AG20443 (cell line): ENCODE results near the gene CDC23.
"Not testable (repeated sequence)": the region's sequence is repeated elsewhere in the genome, so short reads cannot be mapped to it uniquely, and the experiment has no call there.

Experiments used
- DNase-seq: peaks from one replicate; pipeline ENCODE4 v3.0.0; 2012; ENCODE audit warnings: low spot score, mixed read lengths

The CDC23 gene

DNA sequence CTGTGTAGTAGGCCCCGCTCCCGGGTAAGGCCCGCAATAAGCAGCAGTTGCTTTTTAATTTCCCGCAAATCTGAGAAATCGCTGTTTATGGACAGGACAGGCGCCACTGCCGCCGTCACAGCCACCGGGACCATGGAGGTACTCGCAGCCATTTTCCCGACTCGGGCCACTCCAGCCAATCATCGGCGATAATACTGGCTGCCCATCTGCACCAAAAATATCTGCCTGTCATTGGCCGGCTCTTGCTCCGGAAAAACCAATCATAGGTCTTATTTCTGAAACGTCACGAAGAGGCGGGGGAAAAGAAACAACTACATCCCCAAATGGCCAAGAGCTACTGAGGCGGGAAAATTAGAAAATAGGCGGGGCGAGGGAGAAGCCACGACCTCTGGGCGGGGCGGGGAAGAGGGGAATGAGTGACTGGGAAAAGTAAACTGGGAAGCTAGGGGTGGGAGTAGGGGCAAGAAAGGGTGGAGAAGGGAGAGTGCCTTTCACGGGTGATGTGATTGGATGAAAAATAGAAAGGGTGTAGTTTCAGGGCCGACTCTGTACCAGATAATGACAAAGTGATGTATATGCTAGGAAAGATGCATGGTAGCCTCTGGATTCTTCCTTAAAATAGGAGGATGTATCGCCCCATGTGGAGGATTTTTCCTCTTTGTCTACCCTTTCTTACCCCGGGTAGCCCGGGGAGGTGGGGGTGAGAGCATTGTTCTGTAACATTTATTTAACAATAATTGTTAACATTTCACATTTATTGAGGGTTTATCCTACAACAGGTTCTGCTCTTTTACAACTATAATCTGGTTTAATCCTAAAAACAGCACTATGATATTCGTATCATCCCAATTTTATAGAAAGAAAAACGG lies at the start of gene CDC23:
CDC23 (minus strand) TSS at position 163 of the 869 bp plus-strand sequence; CDS start at position 152, 11 bp downstream.
- peak; percentile 98 for DNase-seq

GRCh38 chr5:138258704-138259292 lies 45.7 kb upstream of the CDC23 start:
- peak; percentile 67 for DNase-seq

- DNase-seq: no peak
Measured at GRCh38 chr5:138257583-138257982, 44.5 kb upstream of the CDC23 start.

GRCh38 chr5:138252944-138253343 lies 39.8 kb upstream of the CDC23 start:
- DNase-seq: no peak

DNA sequence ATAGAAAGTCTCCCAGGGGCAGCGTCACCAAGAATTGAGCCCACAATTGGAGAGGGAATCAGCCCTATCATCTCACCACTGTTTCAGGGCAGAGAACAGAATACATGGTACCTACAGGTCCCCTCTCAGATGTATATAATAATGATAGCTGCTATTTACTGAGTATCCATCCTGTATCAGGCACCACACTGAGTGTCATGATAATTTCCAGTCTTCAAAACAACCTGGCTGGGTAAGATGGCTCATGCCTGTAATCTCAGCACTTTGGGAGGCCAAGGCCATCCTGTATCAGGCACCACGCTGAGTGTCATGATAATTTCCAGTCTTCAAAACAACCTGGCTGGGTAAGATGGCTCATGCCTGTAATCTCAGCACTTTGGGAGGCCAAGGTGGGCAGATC lies 34.7 kb upstream of the CDC23 start:
- not testable (repeated sequence) for DNase-seq

DNA sequence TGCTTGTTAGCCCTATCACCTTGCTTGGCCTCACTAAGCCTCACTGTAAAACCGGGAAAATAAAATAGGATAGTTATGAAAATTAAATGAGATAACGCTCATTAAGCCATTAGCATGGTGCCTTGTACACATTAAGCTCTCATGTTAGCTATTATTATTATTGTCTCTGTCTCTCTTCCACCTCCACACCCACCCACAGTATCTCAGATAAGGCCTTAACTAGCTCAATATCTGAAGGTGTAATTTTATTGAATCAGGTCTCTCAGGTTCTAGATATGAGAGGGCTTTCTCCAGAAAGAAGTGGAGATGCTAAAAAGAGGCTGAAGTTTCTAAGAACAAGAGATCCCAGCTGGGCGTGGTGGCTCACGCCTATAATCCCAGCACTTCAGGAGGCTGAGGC lies 33.7 kb upstream of the CDC23 start:
- no peak for DNase-seq

- no peak for DNase-seq
Measured at GRCh38 chr5:138246334-138246733, 33.2 kb upstream of the CDC23 start.

GRCh38 chr5:138245717-138246116 lies 32.6 kb upstream of the CDC23 start:
- no peak for DNase-seq

GRCh38 chr5:138243794-138244193 lies 30.7 kb upstream of the CDC23 start:
- DNase-seq: no peak

- peak; percentile 66 for DNase-seq
Measured at GRCh38 chr5:138241688-138242571, 28.8 kb upstream of the CDC23 start.

DNA sequence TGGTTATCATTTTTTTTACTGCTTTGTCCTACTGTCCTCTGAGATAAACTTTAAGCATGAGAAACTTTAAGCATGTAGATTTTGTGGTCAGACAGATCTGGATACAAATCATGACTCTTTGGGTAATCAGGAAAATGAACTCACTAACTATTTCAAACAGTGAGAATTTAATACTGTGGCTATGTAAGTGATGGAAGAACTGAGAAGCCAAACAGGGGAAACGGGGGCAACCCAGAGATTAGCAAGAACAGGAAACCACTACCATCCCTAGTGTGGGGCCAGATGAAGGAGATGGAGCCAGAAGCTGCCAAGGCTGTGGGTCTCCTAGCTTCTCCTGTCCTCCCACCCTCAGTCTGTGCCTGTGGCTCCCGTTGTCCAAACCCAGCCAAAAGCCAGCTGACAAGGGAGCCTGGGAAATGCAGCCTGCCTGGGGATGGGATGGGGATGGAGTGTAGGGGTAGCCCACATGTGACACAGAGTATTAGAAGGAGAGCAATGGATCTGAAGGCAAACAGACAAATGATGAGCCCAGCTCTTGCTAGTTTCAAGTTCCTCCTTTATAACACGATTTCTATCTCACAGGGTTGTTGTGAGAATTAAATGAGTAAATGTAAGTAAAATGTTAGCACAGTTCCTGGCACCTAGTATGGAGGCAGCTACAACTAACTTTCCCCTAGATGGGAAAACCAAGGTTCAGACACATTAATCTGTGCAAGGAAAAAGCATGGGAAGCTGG lies 27.7 kb upstream of the CDC23 start:
- DNase-seq: no peak

GRCh38 chr5:138238034-138238433 lies 24.9 kb upstream of the CDC23 start:
- DNase-seq: no peak

- no peak for DNase-seq
Measured at GRCh38 chr5:138234651-138235050, 21.5 kb upstream of the CDC23 start.

DNA sequence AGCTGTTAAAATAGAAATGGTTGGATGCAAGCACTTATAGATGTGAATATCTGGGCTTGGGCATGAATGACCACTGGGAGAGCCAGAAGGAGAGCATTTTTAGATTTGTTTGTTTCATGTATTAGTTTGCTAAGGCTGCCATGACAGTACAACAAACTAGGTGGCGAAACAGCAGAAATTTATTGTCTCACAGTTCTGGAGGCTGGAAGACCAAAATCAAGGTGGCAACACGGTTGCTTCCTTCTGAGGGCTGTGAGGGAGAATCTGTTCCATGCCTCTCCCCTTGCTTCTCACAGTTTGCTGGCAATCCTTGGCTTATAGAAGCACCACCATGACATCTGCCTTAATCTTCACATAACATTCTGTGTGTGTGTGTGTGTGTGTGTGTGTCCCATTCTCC lies 20.2 kb upstream of the CDC23 start:
- no peak for DNase-seq

GRCh38 chr5:138230981-138231589 lies 18.0 kb upstream of the CDC23 start:
- no peak for DNase-seq

GRCh38 chr5:138230261-138230660 lies 17.1 kb upstream of the CDC23 start:
- DNase-seq: peak; percentile 56

- no peak for DNase-seq
Measured at GRCh38 chr5:138229387-138229786, 16.3 kb upstream of the CDC23 start.

DNA sequence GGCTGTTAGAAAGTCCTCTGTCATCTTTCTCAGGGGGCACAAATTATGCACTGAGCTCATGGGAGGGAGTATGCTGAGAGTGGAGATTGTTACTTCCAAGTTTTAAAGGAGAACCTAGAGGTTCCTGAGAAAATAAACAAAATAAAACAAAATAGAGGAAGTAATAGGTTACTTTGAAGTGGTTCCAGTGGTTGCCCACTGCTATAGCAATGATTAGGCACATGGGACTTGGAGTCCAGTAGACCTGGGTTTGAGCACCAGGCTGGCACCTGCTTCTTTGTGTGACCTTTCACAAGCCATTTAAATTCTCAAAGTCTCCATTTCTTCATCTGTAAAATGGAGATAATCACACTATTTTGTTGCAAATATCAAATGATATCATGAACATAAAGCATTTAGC lies 13.8 kb upstream of the CDC23 start:
- no peak for DNase-seq

DNA sequence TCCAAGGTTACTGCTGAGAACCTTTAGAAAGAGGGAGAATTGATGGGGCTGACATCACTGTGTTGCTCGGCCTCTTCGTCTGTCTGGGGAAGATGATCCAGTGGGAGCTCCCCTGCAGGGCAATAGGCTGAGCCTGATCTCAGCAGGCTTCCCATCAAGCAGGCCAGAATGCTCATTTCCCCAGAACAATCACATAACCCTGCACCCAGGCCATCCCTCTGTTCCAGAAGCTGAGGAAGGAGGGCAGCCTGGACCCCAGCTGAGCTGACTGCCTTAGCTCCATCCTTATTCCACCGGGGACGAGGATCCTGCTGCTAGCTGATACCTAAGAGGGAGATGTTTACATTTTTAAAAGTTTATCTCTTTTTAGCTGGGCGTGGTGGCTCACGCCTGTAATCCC lies 11.6 kb upstream of the CDC23 start:
- no peak for DNase-seq

DNA sequence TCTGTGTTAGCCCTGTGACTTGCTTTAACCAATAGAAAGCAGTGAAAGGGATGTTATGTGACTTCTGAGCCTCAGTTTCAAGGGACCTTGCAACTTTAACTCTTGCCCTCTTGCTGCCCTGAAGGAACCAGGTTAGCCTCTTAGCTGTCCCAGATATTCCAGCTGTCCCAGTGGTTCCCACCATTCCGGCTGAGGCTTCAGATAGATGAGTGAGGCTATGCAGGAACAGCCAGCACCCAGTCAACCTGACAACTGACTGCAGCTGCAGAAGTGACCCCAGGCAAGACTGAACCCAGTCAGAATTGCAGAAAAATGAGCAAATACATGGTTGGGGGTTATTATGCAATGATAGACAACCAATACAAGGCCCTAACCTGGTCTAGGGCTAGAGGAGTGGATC lies 10.4 kb upstream of the CDC23 start:
- DNase-seq: no peak

DNA sequence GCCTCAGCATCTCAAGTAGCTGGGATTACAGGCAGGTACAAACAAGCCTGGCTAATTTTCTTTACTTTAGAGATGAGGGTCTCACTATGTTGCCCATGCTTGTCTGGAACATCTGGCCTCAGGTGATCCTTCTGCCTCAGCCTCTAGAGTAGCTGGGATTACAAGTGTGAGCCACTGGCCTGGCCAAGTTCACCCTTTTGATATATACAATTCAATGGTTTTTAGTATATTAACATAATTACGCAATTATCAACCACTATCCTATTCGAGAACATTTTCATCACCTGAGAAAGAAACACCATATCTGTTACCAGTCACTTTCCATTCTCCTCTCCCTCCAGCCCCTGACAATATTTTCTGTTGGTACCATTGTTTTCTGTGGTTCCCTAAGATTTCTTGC lies 3.7 kb upstream of the CDC23 start:
- no peak for DNase-seq

DNA sequence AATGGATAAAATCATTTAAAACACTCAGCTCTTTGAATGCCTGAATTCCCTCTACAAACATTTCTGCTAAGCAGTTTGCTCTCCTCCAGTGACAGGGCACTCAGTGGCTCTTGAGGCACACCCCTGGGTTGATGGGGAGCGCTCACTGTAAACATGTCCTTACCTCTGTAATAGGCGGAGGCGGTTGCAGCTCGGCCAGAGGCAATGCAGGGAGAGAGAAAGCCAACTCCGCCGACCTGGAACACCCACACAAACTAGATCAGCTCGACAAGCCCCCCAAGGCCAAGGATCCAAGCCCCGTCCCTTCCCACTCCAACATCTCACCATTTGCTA lies 329 bp downstream of the CDC23 start:
- peak; percentile 16 for DNase-seq
